ENCODE measurements around the gene MYEF2.

Gene MYEF2

DNA sequence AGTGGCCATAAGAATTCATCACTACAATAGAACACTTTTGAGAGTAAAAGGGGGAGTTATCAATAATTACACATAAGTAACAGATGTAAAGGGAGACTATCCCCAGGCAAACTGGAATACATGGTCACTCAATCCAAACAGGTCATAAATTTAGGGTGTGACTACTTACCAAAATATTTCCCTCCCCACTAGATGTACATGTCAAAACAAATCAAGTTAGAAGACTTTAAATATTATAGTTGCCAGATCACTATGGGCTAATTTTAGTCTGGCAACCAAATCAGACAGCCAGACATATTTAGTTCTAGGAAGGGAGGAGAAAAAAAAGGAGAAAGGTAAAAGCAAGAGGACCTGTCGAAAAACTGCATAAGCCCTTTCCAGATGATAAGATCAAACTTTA, 34.2 kb downstream of the MYEF2 start:
- no peak for DNase-seq

DNA sequence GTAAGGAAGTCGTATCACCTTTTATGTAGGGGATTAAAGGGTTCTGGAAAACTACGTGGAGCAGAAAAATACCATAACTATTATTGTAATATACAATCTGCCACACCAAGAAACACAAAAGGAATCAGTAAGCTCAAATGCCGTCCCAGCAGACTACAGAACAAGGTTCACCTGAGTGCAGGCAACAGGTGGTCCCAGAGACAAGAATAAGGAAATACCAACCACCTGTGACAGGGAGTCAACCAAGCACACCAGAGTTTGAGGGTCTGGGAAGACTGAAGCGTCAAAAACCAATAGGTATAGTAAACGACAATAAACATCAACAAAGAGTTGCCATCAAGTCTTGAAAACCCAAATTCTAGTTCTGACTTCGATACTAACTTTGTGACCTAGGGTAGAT, 45.2 kb downstream of the MYEF2 start:
- no peak for DNase-seq

DNA sequence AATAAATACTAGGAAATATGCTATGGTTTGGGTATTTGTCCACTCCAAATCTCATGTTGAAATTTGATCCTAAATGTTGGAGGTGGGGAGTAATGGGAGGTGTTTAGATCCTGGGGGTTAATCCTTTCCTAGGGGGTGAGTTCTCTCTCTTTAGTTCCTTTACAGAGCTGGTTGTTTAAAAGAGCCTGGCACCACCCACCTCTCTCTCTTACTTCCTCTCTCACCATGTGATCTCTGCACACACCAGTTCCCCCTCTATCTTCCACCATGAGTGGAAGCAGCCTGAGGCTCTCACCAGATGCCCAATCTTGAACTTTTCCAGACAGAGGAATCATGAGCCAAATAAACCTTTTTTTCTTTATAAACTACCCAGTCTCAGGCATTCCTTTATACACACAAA, 46.8 kb downstream of the MYEF2 start:
- DNase-seq, result no peak

DNA sequence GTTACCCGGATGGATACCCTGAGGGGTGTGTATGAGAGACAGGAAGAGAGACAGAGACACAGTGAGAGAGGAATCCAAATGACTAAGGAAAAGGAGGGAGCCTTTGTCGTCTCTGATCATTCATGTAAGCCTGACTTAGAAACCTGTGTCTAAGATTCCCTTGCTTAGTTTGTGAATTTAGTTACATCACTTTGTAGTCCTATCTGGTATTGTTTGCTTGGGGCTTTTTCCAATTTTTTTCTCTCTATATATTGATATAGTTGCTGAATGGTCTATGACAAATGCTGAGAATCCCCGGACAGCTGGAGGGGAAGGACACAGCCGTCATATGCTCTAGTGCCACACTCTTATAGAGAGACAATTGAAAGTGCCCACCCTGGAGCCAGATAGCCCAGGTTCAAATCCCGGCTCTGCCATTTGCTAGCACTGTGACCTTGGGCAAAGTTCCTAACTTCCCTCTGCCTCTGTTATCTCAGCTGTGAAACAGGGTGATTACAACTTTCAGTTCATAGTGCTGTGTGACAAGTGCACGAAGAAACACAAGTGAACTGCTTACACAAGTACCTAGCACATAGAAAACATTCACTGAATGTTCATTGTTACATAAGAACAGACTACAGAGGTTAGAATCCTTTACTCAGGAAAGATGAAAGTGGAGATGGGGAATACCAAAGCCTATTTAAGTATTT, 51.3 kb downstream of the MYEF2 start:
- DNase-seq, result no peak

- DNase-seq, result no peak
Observed at GRCh38 chr15:48121849-48122248, 56.2 kb downstream of the MYEF2 start.

DNA sequence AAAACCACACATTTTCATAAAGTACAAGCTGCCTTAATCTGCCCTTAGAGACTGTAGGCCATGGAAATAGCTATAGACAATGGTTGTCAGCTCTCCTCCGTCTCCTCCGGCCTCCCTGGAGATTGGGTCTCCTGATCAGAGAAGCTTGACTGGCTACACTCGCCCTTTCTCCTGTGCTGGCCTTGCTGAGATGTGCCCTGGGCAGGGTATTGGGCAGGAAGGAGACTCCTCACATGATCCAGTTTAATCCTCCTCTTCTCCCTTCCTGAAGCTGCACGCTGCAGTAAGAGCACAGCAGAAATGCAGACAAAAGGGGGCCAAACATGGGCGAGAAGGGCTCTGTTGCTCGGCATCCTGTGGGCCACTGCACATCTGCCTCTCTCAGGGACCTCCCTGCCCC, 57.4 kb downstream of the MYEF2 start, which contains the start of gene SLC24A5:
Gene SLC24A5 (plus strand): TSS at position 246 of the 400 bp plus-strand sequence. CDS start 55 bp downstream, at position 301.
- DNase-seq, result no peak

- DNase-seq, result no peak
Observed at GRCh38 chr15:48119277-48119676, 58.8 kb downstream of the MYEF2 start.

DNA sequence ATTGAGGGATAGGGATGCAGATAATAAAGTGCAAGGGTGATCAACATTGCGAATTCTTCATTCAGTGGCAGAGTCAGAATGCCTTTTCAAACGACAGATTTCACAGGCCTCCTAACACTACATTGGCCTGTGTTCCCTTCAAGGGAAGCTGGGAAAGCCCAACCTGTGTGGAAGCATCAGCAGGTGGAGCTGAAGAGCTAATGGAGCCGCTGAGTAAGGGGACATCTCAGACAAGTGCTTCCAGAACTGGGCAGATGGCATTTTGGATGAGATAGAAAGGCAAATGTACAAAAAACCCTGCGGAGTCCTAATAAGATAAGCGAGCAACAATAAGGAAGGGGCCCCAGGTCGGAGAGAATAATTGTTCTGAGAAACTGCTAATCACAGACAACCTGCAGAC, 65.9 kb downstream of the MYEF2 start:
- DNase-seq, result peak; percentile 25

DNA sequence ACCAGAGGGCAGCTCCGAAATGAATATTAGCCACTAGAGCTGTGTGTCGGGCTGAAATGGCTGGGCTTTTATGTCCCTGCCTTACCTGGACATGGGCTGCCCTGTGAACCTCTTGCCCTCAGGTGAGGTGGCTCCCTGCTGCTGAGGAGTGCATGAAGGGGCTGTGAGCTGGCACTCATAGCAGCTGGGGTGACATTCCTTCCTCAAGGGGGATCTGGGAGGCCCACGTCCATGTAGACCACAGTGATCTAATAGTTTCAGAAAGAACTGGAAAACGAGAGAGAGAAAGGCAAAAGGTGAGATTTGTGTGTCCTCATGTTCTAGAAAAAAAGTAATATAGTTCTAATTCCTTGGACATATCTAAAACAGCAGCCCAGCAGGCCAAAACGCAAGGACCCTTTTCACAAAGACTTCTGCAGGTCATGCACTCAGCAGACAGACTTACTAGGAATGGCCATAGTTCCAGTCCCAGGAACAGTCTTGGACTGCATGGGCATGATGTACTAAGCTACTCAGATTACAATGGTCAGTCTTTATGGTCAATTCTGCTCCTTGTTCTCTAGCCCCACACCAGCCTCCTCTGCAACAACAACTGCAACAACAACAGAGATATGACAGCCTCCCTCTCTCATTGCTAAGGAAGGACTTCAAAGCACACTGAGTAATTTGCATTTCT, 68.1 kb downstream of the MYEF2 start:
- DNase-seq, result no peak

DNA sequence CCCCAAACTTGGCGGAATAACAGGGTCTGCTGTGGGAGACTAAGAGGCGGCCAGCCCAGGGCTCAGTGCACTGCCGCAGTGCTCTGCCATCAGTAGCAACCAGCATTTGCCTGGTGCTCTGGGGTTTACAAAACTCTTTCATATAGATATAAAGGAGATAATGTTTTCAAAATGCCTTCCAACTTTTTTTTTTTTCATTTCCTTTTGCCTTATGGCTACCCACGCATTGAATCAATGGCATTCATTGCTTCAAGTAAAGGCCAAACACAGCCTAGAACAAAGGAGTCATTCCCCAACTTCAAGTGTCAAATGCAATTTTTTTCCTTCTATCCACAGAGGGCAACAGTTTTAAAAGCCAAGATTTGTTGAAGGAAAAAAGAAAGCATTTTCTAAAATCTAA, 68.9 kb downstream of the MYEF2 start:
- no peak for DNase-seq

DNA sequence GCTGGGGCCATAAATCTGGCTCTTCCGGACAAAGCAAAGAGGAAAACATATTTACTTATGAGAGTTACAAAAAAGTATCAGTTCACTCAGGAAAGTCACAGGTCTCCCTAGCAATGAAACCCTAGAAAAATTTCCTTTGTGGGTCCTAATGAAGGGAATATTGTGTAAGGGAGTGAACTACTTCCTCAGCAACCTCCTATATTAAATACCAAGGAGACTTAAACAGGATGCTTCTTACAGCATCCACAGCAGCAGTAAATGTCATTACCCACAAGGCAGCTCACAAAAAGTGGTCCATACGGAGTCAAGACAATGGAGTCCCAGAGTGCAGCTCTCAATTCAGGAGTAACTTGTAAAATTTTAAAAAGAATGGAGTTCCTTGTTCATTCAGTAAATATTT, 72.2 kb downstream of the MYEF2 start:
- no peak for DNase-seq

GRCh38 chr15:48103647-48104046, 74.4 kb downstream of the MYEF2 start:
- DNase-seq, result no peak

- no peak for DNase-seq
Observed at GRCh38 chr15:48102167-48102566, 75.9 kb downstream of the MYEF2 start.

DNA sequence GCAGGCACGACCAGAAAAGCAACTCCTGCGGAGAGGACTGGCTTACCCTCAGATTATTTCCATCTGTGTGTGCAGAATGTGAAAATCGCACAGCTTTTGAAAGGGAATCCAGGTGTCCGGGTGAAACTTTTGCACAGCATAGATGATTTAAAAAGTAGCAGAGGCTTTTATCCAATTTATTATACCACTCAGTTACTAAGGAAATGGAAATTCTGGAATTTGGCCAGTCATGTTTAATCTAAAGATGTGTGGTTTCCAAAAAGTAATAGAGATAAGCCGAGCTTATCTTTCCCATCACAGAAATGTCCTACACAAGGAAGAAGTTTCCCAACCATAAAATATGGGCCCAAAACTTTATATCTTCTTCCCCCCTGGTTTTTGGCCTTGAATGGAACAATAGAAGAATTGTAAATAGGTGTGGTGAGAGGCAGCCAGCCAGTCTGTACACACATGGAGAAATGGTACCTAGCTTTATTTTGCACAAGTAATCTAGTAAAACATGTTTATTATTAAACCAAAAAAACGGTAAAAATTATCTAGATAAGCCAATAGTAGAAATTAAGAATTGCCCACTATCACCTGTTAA, 76.6 kb downstream of the MYEF2 start:
- DNase-seq, result no peak

DNA sequence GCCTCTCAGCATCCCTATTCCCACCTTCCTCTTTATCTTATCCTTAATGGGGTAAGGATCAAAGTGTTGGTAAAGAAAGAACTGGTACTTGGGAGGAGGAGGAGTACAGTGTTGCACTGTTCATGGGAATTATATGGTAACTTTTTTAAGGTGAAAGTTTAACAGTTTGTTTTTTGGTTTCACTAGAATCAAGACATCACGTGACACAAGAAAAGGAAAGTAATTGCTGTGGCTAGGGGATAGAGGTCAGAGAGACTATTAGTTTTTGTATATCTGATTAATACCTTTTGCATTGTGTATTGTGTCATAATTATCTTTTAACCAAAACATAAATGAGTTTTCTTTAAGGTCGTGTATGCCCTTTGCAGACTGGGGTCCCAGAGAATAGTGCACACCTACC, 80.8 kb downstream of the MYEF2 start:
- no peak for DNase-seq

DNA sequence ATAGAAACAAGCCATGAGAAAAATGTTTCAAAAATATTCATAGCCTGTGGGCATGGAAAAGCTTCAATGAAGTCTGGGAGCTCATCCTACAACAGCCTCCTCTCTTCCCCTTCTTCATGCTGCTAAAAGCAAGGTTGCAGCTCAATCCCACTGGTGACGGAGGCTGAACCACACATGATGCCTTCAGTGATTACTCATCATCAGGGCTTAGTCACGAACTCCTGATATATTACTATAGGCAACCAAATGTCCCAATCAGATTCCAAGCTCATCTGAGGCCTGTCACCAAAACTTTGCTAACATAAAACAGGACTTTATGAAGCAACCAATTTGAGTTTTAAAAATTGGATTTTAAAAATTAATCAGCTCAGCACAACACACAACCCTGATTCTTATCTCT, 81.3 kb downstream of the MYEF2 start:
- no peak for DNase-seq

GRCh38 chr15:48096355-48096786, 81.7 kb downstream of the MYEF2 start:
- no peak for DNase-seq

GRCh38 chr15:48091522-48091921, 86.6 kb downstream of the MYEF2 start:
- DNase-seq, result no peak

- no peak for DNase-seq
Observed at GRCh38 chr15:48090666-48091065, 87.4 kb downstream of the MYEF2 start.

GRCh38 chr15:48090115-48090514, 88.0 kb downstream of the MYEF2 start:
- no peak for DNase-seq

DNA sequence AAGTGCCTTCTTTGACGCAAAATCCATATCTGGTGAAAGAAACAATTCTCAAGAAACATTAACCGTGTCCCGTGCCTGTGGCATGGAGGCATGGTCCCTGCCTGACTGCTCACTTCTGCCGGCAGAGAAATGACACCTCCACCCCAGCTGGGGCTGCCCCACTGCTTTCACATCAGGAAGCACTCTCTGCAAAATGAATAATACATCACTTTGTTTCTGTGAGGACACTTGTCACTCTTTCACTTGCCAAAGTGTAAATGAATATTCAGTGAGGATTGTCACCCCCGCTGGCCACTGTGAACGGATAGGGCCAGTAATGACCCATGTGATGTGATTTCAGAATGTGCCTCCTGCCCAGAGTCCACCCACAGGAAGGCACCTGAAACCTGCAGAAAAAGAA, 88.4 kb downstream of the MYEF2 start:
- DNase-seq, result no peak

DNA sequence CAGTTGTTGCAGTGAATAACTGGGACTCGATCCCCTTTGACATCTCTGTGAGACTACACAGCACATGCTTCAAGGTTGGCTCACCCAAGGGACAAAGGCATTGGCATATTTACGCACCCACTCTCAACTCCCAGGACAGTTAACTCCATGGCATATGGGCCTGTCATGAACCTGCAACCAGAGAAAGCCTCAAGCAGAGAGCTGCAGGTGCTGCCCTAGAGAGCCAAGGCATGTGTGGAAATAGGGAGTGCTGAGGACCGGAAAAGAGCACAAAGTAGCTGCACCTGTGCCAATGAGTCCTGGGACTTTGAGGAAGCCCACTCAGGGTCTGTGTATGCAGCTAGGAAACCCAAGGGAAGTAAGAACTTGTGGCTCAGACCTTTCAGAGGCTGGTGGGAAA, 90.3 kb downstream of the MYEF2 start:
- DNase-seq, result no peak

DNA sequence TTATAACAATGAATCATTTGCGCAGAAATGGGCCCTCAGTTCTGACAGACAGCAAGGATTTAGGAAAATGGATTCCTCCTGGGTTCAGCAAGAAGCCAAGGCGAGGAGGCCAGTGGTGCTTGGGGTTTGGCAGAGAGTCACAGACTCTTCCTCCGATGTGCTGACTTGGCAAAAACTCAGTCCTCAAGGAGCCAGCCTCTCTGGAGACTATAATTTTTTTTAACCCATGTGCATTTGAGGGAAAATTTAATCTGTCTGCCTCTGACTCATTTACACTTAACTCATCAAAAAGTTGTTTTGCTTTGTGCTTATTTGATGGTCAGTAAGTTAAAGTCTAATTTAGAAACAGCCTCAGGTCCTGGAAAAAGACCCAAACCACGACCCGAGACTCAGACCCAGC, 91.5 kb downstream of the MYEF2 start:
- DNase-seq, result no peak

GRCh38 chr15:48086133-48086532, 92.0 kb downstream of the MYEF2 start:
- DNase-seq, result no peak

DNA sequence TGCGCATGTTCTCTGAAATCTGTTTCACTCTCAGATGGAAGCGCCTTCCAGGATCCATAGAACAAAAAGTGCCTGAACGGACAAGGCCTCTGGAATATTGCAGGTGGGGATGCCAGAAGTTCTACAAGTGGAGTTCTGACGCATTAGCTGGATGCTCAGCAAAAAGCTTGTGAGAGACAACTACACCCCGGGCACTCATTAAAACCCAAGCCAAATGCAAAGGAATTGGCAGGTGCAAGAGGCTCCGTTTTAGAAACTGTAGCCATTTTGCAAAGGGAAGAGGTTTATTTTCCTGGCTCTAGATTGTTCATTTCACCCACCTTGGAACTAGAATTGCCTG, 92.5 kb downstream of the MYEF2 start:
- no peak for DNase-seq
